Cardiac muscle cell (in vitro differentiated cells and primary cell): ENCODE data around the gene TRIM44. TPM values are rescaled to one million over a fixed set of nuclear protein-coding genes. Genes with fewer than 3 reads are reported as not detected.

Experiments
- DNase-seq, 2 donors: peaks; one replicate each; pipeline versions ENCODE4 v3.0.0 to v3.0.0-alpha.2; 2010 to 2017; ENCODE audit warnings: low read depth in 1 of 2, low spot score in 1 of 2
- H3K27ac ChIP-seq: fragments of 200-600 bp; sonication (generic); 2 replicates; pipeline ENCODE4 v1.5.1; 2016
- H3K27me3 ChIP-seq: fragments of 200-600 bp; sonication (generic); 2 replicates; pipeline ENCODE4 v1.6.0; 2016; ENCODE audit warnings: control low read depth
- H3K36me3 ChIP-seq: fragments of 200-600 bp; sonication (generic); 2 replicates; pipeline ENCODE4 v1.5.1; 2016; ENCODE audit warnings: control low read depth
- H3K4me1 ChIP-seq: fragments of 200-600 bp; sonication (generic); 2 replicates; pipeline ENCODE4 v1.8.1; 2017; ENCODE audit warnings: low read depth, mild to moderate bottlenecking, mixed run types
- H3K4me3 ChIP-seq: fragments of 200-600 bp; sonication (generic); 2 replicates; pipeline ENCODE4 v1.5.1; 2016; ENCODE audit warnings: mild to moderate bottlenecking
- H3K9me3 ChIP-seq: fragments of 200-600 bp; sonication (generic); 2 replicates; pipeline ENCODE4 v1.5.1; 2017; ENCODE audit warnings: low read depth, mild to moderate bottlenecking, control low read depth
- CTCF ChIP-seq: IDR thresholded peaks from 2 replicates; pipeline ENCODE4 v1.5.1; 2012; ENCODE audit warnings: low read depth, mild to moderate bottlenecking, low read length
- polyA plus RNA-seq: library from polyadenylated mRNA; unstranded; fragments of >200 nt; fragmentation: Nextera tagmentation; extraction: Ambion mirVana; gene quantifications from 2 replicates; pipeline ENCODE4 v1.2.1, GENCODE V29; 2016
- total RNA-seq: library from RNA; depleted of rRNA; stranded (reverse); fragments of >200 nt; gene quantifications from 2 replicates; pipeline ENCODE4 v1.2.3, GENCODE V29; 2016

TRIM44 gene
- total and polyA plus RNA-seq, 2 experiments from 2014 or later, result 19.2 to 45.7 TPM

DNA sequence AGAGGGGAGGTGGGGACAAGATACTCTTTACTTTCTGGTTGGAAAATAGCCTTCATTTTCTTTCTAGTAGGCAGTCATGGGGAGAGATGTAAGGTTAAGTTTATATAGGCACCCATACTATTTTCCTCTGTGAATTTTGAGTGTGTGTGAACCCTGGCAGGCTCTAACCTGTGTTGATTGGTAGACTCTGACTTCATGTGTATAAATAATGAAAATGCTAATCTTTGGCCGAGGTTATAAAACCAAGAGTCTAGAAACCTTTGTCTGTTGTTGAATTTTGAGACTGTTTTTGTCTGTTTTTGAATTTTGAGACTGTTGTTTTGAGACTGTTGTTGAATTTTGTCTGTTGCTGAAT lies 14.0 kb downstream of the TRIM44 start:
- Histone ChIP-seq H3K4me3 (no peak overlapping the region), H3K4me1 (peaks cover 6% of the 10 kb centered on the region), H3K36me3 (no peaks in the 10 kb centered on the region), H3K27me3 (no peaks in the 10 kb centered on the region), H3K27ac (peak overlapping the region; percentile 59), H3K9me3 (no peaks in the 10 kb centered on the region)
- TF ChIP-seq CTCF, result no peak
- no peak for DNase-seq

- Histone ChIP-seq H3K9me3 (no peaks in the 10 kb centered on the region), H3K4me3 (no peak overlapping the region), H3K36me3 (no peaks in the 10 kb centered on the region), H3K27me3 (no peaks in the 10 kb centered on the region), H3K27ac (no peak overlapping the region), H3K4me1 (peaks cover 6% of the 10 kb centered on the region)
- no peak for TF ChIP-seq CTCF
- no peak for DNase-seq
Observed at GRCh38 chr11:35677904-35678303, 15.3 kb downstream of the TRIM44 start.

DNA sequence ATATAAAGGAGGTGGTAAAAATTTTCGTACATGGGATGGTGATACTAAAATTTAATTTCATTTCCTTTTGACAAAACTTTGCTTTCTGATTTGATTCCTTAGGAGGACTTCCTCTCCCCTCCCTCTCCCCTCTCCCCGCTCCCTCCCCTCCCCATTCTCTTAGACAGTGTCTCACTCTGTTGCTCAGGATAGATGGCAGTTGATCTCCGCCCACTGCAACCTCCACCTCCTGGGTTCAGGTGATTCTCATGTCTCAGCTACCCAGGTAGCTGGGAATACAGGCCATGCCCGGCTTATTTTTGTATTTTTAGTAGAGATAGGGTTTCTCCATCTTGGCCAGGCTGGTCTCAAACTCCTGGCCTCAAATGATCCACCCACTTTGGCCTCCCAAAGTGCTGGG lies 15.9 kb downstream of the TRIM44 start:
- no peaks in the 10 kb centered on the region for H3K9me3 ChIP-seq
- TF ChIP-seq CTCF, result no peak
- DNase-seq, result no peak

GRCh38 chr11:35678975-35679374 lies 16.4 kb downstream of the TRIM44 start:
- no peaks in the 10 kb centered on the region for H3K27me3 ChIP-seq
- no peak for DNase-seq
- H3K27ac ChIP-seq, result no peak overlapping the region
- no peak for TF ChIP-seq CTCF
- no peaks in the 10 kb centered on the region for H3K9me3 ChIP-seq
- H3K36me3 ChIP-seq, result no peaks in the 10 kb centered on the region
- H3K4me1 ChIP-seq, result peaks cover 6% of the 10 kb centered on the region
- no peak overlapping the region for H3K4me3 ChIP-seq

More for the DNA sequence above, 15.9 kb downstream of the TRIM44 start:
- no peaks in the 10 kb centered on the region for H3K27me3 ChIP-seq
- H3K36me3 ChIP-seq, result no peaks in the 10 kb centered on the region
- H3K27ac ChIP-seq, result no peak overlapping the region
- peaks cover 6% of the 10 kb centered on the region for H3K4me1 ChIP-seq
- no peak overlapping the region for H3K4me3 ChIP-seq

DNA sequence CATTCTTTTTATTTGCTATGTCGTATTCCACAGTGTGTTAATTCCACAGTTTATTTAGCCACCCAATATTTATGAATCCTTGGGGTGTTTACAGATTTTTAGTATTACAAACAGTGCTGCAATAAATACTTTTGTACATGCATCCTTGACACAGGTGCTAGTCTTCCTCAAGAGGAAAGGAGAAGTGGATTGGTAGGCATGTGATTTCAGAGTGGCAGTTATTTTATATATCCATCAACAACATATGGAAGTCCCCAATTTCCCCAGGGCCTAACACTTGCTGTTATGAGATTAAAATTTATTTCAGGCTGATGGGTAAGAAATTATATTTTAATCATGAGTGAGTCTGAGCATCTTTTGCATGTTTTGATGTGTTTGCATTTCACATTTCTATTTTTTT lies 17.9 kb downstream of the TRIM44 start:
- Histone ChIP-seq H3K4me3 (no peak overlapping the region), H3K9me3 (no peaks in the 10 kb centered on the region), H3K27ac (no peak overlapping the region), H3K27me3 (no peaks in the 10 kb centered on the region), H3K4me1 (peaks cover 6% of the 10 kb centered on the region), H3K36me3 (no peaks in the 10 kb centered on the region)
- DNase-seq, result no peak
- TF ChIP-seq CTCF, result no peak
